GM03348 (cell line): ENCODE results near the gene PTGES2.

Experiments used
- DNase-seq: peaks from one replicate; pipeline ENCODE4 v3.0.0; 2012; ENCODE audit warnings: low spot score

The PTGES2 gene

GRCh38 chr9:128103589-128103962 lies 24.0 kb downstream of the PTGES2 start:
- DNase-seq: no peak

GRCh38 chr9:128102861-128103588 lies 24.5 kb downstream of the PTGES2 start:
- no peak for DNase-seq

GRCh38 chr9:128102196-128102595 lies 25.3 kb downstream of the PTGES2 start:
- DNase-seq: no peak

- no peak for DNase-seq
Observed at GRCh38 chr9:128101690-128102089, 25.8 kb downstream of the PTGES2 start.

GRCh38 chr9:128101231-128101661 lies 26.3 kb downstream of the PTGES2 start:
- no peak for DNase-seq

GRCh38 chr9:128100581-128100980 lies 26.9 kb downstream of the PTGES2 start:
- no peak for DNase-seq

GRCh38 chr9:128099932-128100491 lies 27.5 kb downstream of the PTGES2 start:
- no peak for DNase-seq

- peak; percentile 46 for DNase-seq
Observed at GRCh38 chr9:128099231-128099931, 28.1 kb downstream of the PTGES2 start.

GRCh38 chr9:128098297-128099230 lies 29.0 kb downstream of the PTGES2 start:
- peak; percentile 90 for DNase-seq

- no peak for DNase-seq
Observed at GRCh38 chr9:128097543-128098296, 29.8 kb downstream of the PTGES2 start.

GRCh38 chr9:128096616-128097536 lies 30.7 kb downstream of the PTGES2 start:
- no peak for DNase-seq

- DNase-seq: no peak
Observed at GRCh38 chr9:128094950-128095544, 32.5 kb downstream of the PTGES2 start.

GRCh38 chr9:128094166-128094949 lies 33.2 kb downstream of the PTGES2 start:
- peak; percentile 94 for DNase-seq

- DNase-seq: no peak
Observed at GRCh38 chr9:128093011-128093410, 34.5 kb downstream of the PTGES2 start.

GRCh38 chr9:128092199-128092977 lies 35.1 kb downstream of the PTGES2 start:
- DNase-seq: no peak

- no peak for DNase-seq
Observed at GRCh38 chr9:128091571-128091970, 36.0 kb downstream of the PTGES2 start.

GRCh38 chr9:128091144-128091543 lies 36.4 kb downstream of the PTGES2 start:
- DNase-seq: peak; percentile 96

- DNase-seq: no peak
Observed at GRCh38 chr9:128089299-128089698, 38.2 kb downstream of the PTGES2 start.
